ENCODE measurements around the gene OLFM3. TPM values are rescaled to one million over a fixed set of nuclear protein-coding genes. Genes with fewer than 3 reads are reported as not detected.

OLFM3 gene
- total RNA-seq, 1 experiment from 2014 or later, result not detected

GRCh38 chr1:101756411-101756810 is 240.3 kb downstream of the OLFM3 start:
- H3K9me3 ChIP-seq (ENCODE audit: control insufficient read depth in 1 of 2, insufficient read depth in 1 of 2, low read depth in 1 of 2, low read length in 2 of 2), result 0 out of 4 replicates have a peak, but pooled peaks cover 0 to 4% of the 10 kb centered on the region in 2 experiments
- RAD21 ChIA-PET (ENCODE audit: low non-redundant PET in 1 of 2, low total read pairs in 2 of 2, uncharacterized antibody in 2 of 2, unreplicated experiment in 2 of 2), result no interaction called here
- no peak overlapping the region for H3K27ac ChIP-seq (ENCODE audit: low read depth, low read length)
- POLR2A ChIA-PET, result no interaction called here
- H3K79me2 ChIP-seq (ENCODE audit: insufficient read depth, low read length), result no peaks in the 10 kb centered on the region
- H2AFZ ChIP-seq (ENCODE audit: low read depth, low read length, poor library complexity, severe bottlenecking), result no peak overlapping the region
- DNase-seq (ENCODE audit: low read depth, low spot score) (no peak), ATAC-seq (no peak)
- intact Hi-C loops (cut with micrococcal nuclease), result no loop called here
- CTCF ChIA-PET, result no interaction called here
- no peaks in the 10 kb centered on the region for H4K20me1 ChIP-seq (ENCODE audit: insufficient read depth)
- no peaks in the 10 kb centered on the region for H3K4me1 ChIP-seq (ENCODE audit: control insufficient read depth in 1 of 2, insufficient read depth in 2 of 2, low read length in 2 of 2)
- BruUV-seq (replicated peaks), result no TSS peak
- no peak overlapping the region for H3K9ac ChIP-seq (ENCODE audit: low read length)
- H3K4me2 ChIP-seq (ENCODE audit: low read length), result no peak overlapping the region
- no peaks in the 10 kb centered on the region for H3K9me2 ChIP-seq (ENCODE audit: insufficient read depth)
- no peaks in the 10 kb centered on the region for H3K27me3 ChIP-seq (ENCODE audit: insufficient read depth, low read length)
- H3K36me3 ChIP-seq (ENCODE audit: control insufficient read depth in 1 of 2, insufficient read depth in 2 of 2, low read length in 2 of 2), result no peaks in the 10 kb centered on the region
- no peak for TF ChIP-seq SRF (IDR thresholded peaks at IDR 0.05; ENCODE audit: low read depth)
- TF ChIP-seq RAD21 (IDR thresholded peaks at IDR 0.05; ENCODE audit: low read depth), result no peak
- TF ChIP-seq ZFX (IDR thresholded peaks at IDR 0.05), result no peak
- TF ChIP-seq, protein P1, sequence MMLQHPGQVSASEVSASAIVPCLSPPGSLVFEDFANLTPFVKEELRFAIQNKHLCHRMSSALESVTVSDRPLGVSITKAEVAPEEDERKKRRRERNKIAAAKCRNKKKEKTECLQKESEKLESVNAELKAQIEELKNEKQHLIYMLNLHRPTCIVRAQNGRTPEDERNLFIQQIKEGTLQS (IDR thresholded peaks at IDR 0.05), result no peak
- TF ChIP-seq, protein P2, sequence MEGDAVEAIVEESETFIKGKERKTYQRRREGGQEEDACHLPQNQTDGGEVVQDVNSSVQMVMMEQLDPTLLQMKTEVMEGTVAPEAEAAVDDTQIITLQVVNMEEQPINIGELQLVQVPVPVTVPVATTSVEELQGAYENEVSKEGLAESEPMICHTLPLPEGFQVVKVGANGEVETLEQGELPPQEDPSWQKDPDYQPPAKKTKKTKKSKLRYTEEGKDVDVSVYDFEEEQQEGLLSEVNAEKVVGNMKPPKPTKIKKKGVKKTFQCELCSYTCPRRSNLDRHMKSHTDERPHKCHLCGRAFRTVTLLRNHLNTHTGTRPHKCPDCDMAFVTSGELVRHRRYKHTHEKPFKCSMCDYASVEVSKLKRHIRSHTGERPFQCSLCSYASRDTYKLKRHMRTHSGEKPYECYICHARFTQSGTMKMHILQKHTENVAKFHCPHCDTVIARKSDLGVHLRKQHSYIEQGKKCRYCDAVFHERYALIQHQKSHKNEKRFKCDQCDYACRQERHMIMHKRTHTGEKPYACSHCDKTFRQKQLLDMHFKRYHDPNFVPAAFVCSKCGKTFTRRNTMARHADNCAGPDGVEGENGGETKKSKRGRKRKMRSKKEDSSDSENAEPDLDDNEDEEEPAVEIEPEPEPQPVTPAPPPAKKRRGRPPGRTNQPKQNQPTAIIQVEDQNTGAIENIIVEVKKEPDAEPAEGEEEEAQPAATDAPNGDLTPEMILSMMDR (IDR thresholded peaks at IDR 0.05 in 2 of 3, conservative IDR thresholded peaks at IDR 0.05 in 1 of 3; ENCODE audit: borderline replicate concordance in 1 of 3, insufficient read depth in 1 of 3, low read depth in 2 of 3, low read length in 2 of 3), result no peak
- TF ChIP-seq ELF1 (IDR thresholded peaks at IDR 0.05; ENCODE audit: borderline replicate concordance, low read depth), result no peak
- no peak for TF ChIP-seq SIN3A (IDR thresholded peaks at IDR 0.05; ENCODE audit: low read depth)
- no peak for TF ChIP-seq CEBPB (IDR thresholded peaks at IDR 0.05; ENCODE audit: low read depth)
- no peak for TF ChIP-seq CBX3 (IDR thresholded peaks at IDR 0.05; ENCODE audit: low read depth)
- no peak for TF ChIP-seq ZBTB33 (IDR thresholded peaks at IDR 0.05; ENCODE audit: extremely low read depth, insufficient replicate concordance, low read length)
- no peak for TF ChIP-seq POLR2A (IDR thresholded peaks at IDR 0.05; ENCODE audit: borderline replicate concordance, extremely low read depth, insufficient read depth, insufficient read length)
- no peak for TF ChIP-seq REST (IDR thresholded peaks at IDR 0.05; ENCODE audit: low read depth)
- no peak for TF ChIP-seq JUND (IDR thresholded peaks at IDR 0.05)
- no peak for TF ChIP-seq EGR1 (IDR thresholded peaks at IDR 0.05; ENCODE audit: low read depth)
- TF ChIP-seq EZH2phosphoT487 (IDR thresholded peaks at IDR 0.05; ENCODE audit: borderline replicate concordance), result no peak
- TF ChIP-seq, protein P3, sequence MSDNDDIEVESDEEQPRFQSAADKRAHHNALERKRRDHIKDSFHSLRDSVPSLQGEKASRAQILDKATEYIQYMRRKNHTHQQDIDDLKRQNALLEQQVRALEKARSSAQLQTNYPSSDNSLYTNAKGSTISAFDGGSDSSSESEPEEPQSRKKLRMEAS (IDR thresholded peaks at IDR 0.05), result no peak
- no peak for TF ChIP-seq ZNF274 (IDR thresholded peaks at IDR 0.05; ENCODE audit: low read depth, low read length)
- no peak for TF ChIP-seq POLR2AphosphoS5 (IDR thresholded peaks at IDR 0.05; ENCODE audit: low read depth, low read length)
- TF ChIP-seq EZH2 (IDR thresholded peaks at IDR 0.05), result no peak
- TF ChIP-seq SP1 (IDR thresholded peaks at IDR 0.05; ENCODE audit: low read depth), result no peak
- H3K4me3 ChIP-seq (replicated peaks in 1 of 2; ENCODE audit: low read depth in 1 of 2, low read length in 2 of 2), result no peak overlapping the region
